ENCODE results near the gene GPR183. TPM values are rescaled to one million over a fixed set of nuclear protein-coding genes. Genes with fewer than 3 reads are reported as not detected.

GPR183 gene
- total and polyA plus RNA-seq, 2 of the 8 experiments (the other 6 are each of a cell fraction or from before 2014, with no cell fraction given) = not detected

DNA sequence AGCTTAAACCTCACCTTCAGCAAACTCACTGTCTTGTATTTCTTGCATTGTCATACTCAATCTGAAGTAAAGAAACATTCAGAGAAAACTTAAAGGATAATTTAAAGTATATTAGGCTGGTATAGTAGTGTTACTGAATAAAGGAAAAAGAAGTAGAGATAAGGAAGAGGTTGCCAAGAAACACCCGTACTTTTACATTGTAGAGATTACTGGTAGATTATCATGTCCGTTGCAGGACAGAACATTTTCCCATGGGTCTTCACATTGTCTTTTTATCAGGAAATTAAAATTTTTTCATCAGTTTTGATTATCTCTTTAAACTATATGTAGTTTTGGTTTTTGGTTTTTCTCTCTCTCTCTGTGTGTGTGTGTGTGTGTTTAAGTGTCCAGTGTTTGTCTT lies 19.9 kb upstream of the GPR183 start (continued):
- TF ChIP-seq, protein P1, sequence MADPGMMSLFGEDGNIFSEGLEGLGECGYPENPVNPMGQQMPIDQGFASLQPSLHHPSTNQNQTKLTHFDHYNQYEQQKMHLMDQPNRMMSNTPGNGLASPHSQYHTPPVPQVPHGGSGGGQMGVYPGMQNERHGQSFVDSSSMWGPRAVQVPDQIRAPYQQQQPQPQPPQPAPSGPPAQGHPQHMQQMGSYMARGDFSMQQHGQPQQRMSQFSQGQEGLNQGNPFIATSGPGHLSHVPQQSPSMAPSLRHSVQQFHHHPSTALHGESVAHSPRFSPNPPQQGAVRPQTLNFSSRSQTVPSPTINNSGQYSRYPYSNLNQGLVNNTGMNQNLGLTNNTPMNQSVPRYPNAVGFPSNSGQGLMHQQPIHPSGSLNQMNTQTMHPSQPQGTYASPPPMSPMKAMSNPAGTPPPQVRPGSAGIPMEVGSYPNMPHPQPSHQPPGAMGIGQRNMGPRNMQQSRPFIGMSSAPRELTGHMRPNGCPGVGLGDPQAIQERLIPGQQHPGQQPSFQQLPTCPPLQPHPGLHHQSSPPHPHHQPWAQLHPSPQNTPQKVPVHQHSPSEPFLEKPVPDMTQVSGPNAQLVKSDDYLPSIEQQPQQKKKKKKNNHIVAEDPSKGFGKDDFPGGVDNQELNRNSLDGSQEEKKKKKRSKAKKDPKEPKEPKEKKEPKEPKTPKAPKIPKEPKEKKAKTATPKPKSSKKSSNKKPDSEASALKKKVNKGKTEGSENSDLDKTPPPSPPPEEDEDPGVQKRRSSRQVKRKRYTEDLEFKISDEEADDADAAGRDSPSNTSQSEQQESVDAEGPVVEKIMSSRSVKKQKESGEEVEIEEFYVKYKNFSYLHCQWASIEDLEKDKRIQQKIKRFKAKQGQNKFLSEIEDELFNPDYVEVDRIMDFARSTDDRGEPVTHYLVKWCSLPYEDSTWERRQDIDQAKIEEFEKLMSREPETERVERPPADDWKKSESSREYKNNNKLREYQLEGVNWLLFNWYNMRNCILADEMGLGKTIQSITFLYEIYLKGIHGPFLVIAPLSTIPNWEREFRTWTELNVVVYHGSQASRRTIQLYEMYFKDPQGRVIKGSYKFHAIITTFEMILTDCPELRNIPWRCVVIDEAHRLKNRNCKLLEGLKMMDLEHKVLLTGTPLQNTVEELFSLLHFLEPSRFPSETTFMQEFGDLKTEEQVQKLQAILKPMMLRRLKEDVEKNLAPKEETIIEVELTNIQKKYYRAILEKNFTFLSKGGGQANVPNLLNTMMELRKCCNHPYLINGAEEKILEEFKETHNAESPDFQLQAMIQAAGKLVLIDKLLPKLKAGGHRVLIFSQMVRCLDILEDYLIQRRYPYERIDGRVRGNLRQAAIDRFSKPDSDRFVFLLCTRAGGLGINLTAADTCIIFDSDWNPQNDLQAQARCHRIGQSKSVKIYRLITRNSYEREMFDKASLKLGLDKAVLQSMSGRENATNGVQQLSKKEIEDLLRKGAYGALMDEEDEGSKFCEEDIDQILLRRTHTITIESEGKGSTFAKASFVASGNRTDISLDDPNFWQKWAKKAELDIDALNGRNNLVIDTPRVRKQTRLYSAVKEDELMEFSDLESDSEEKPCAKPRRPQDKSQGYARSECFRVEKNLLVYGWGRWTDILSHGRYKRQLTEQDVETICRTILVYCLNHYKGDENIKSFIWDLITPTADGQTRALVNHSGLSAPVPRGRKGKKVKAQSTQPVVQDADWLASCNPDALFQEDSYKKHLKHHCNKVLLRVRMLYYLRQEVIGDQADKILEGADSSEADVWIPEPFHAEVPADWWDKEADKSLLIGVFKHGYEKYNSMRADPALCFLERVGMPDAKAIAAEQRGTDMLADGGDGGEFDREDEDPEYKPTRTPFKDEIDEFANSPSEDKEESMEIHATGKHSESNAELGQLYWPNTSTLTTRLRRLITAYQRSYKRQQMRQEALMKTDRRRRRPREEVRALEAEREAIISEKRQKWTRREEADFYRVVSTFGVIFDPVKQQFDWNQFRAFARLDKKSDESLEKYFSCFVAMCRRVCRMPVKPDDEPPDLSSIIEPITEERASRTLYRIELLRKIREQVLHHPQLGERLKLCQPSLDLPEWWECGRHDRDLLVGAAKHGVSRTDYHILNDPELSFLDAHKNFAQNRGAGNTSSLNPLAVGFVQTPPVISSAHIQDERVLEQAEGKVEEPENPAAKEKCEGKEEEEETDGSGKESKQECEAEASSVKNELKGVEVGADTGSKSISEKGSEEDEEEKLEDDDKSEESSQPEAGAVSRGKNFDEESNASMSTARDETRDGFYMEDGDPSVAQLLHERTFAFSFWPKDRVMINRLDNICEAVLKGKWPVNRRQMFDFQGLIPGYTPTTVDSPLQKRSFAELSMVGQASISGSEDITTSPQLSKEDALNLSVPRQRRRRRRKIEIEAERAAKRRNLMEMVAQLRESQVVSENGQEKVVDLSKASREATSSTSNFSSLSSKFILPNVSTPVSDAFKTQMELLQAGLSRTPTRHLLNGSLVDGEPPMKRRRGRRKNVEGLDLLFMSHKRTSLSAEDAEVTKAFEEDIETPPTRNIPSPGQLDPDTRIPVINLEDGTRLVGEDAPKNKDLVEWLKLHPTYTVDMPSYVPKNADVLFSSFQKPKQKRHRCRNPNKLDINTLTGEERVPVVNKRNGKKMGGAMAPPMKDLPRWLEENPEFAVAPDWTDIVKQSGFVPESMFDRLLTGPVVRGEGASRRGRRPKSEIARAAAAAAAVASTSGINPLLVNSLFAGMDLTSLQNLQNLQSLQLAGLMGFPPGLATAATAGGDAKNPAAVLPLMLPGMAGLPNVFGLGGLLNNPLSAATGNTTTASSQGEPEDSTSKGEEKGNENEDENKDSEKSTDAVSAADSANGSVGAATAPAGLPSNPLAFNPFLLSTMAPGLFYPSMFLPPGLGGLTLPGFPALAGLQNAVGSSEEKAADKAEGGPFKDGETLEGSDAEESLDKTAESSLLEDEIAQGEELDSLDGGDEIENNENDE (IDR thresholded peaks at IDR 0.05; ENCODE audit: insufficient replicate concordance, low read length) = no peak
